WTC11 (cell line): ENCODE results near the gene MESP2.

Experiments used
- MXD4 ChIP-seq: fragments of 250-450 bp; sonication (Bioruptor Pico); IDR thresholded peaks from 2 replicates; pipeline ENCODE4 v1.8.0; 2021; ENCODE audit warnings: mild to moderate bottlenecking, moderate library complexity, borderline replicate concordance
- NFATC4 ChIP-seq: fragments of 250-450 bp; sonication (Bioruptor Pico); IDR thresholded peaks from 2 replicates; pipeline ENCODE4 v1.9.0; 2021; ENCODE audit warnings: mild to moderate bottlenecking
- PRRX2 ChIP-seq: fragments of 250-450 bp; sonication (Bioruptor Pico); IDR thresholded peaks from 2 replicates; pipeline ENCODE4 v1.8.0; 2021; ENCODE audit warnings: mild to moderate bottlenecking
- SMAD3 ChIP-seq: sonication (generic); formaldehyde crosslinking; IDR thresholded peaks from 2 replicates; pipeline ENCODE4 v1.8.0; 2022; ENCODE audit warnings: missing genetic modification reagents, mild to moderate bottlenecking, borderline replicate concordance
- SP1 ChIP-seq: sonication (generic); formaldehyde crosslinking; conservative IDR thresholded peaks from 2 replicates; pipeline ENCODE4 v1.8.1; 2022; ENCODE audit warnings: missing genetic modification reagents
- ZNF138 ChIP-seq: sonication (generic); formaldehyde crosslinking; conservative IDR thresholded peaks from 2 replicates; pipeline ENCODE4 v1.8.1; 2022; ENCODE audit warnings: mild to moderate bottlenecking, moderate library complexity, missing genetic modification reagents
- ZNF671 ChIP-seq: fragments of 250-450 bp; sonication (Bioruptor Pico); IDR thresholded peaks from 2 replicates; pipeline ENCODE4 v1.8.0; 2021; ENCODE audit warnings: mild to moderate bottlenecking
- TF ChIP-seq, protein P1 (sequence below): fragments of 200-600 bp; IDR thresholded peaks from 2 replicates; pipeline ENCODE4 v1.8.0; 2022; ENCODE audit warnings: antibody characterized with exemption
- TF ChIP-seq, protein P2 (sequence below): sonication (generic); formaldehyde crosslinking; IDR thresholded peaks from 2 replicates; pipeline ENCODE4 v1.8.0; 2022; ENCODE audit warnings: mild to moderate bottlenecking, missing genetic modification reagents
- TF ChIP-seq, protein P3 (sequence below): sonication (generic); formaldehyde crosslinking; IDR thresholded peaks from 2 replicates; pipeline ENCODE4 v1.8.0; 2022; ENCODE audit warnings: mild to moderate bottlenecking, missing genetic modification reagents
- TF ChIP-seq, protein P4 (sequence below): sonication (generic); formaldehyde crosslinking; IDR thresholded peaks from 2 replicates; pipeline ENCODE4 v1.8.0; 2023; ENCODE audit warnings: missing genetic modification reagents
- TF ChIP-seq, protein P5 (sequence below): fragments of 250-450 bp; sonication (Bioruptor Pico); IDR thresholded peaks from 2 replicates; pipeline ENCODE4 v1.9.0; 2021; ENCODE audit warnings: moderate library complexity, mild to moderate bottlenecking, inconsistent platforms, borderline replicate concordance
- TF ChIP-seq, protein P6 (sequence below): sonication (generic); formaldehyde crosslinking; IDR thresholded peaks from 2 replicates; pipeline ENCODE4 v1.8.1; 2022; ENCODE audit warnings: low read depth, missing genetic modification reagents, borderline replicate concordance

DNA sequence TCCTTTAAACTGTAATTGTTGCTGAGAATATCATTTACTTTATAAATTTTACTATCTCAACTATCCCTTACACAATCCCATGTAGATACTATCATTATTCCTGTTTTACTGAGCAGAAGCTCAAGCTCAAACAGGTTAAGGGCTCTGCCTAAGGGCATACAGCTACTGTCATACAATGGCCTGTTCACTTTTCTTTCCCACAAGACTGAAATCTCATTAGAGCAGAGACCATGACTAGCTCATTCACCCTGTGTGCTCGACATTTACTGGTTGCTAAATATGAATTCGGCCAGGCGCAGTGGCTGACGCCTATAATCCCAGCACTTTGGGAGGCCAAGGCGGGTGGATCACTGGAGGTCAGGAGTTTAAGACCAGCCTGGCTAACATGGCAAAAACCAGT lies 1.6 kb upstream of the MESP2 start:
- TF ChIP-seq SP1 (CRISPR knock-in tag) = no peak
- TF ChIP-seq, protein P1, sequence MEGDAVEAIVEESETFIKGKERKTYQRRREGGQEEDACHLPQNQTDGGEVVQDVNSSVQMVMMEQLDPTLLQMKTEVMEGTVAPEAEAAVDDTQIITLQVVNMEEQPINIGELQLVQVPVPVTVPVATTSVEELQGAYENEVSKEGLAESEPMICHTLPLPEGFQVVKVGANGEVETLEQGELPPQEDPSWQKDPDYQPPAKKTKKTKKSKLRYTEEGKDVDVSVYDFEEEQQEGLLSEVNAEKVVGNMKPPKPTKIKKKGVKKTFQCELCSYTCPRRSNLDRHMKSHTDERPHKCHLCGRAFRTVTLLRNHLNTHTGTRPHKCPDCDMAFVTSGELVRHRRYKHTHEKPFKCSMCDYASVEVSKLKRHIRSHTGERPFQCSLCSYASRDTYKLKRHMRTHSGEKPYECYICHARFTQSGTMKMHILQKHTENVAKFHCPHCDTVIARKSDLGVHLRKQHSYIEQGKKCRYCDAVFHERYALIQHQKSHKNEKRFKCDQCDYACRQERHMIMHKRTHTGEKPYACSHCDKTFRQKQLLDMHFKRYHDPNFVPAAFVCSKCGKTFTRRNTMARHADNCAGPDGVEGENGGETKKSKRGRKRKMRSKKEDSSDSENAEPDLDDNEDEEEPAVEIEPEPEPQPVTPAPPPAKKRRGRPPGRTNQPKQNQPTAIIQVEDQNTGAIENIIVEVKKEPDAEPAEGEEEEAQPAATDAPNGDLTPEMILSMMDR = no peak
- no peak for TF ChIP-seq ZNF138 (CRISPR knock-in tag)
- TF ChIP-seq, protein P2, sequence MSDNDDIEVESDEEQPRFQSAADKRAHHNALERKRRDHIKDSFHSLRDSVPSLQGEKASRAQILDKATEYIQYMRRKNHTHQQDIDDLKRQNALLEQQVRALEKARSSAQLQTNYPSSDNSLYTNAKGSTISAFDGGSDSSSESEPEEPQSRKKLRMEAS (CRISPR knock-in tag) = no peak
- TF ChIP-seq NFATC4 (CRISPR knock-in tag) = no peak
- TF ChIP-seq, protein P3, sequence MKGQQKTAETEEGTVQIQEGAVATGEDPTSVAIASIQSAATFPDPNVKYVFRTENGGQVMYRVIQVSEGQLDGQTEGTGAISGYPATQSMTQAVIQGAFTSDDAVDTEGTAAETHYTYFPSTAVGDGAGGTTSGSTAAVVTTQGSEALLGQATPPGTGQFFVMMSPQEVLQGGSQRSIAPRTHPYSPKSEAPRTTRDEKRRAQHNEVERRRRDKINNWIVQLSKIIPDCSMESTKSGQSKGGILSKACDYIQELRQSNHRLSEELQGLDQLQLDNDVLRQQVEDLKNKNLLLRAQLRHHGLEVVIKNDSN = no peak
- no peak for TF ChIP-seq PRRX2 (CRISPR knock-in tag)
- no peak for TF ChIP-seq ZNF671 (CRISPR knock-in tag)
- TF ChIP-seq MXD4 (CRISPR knock-in tag) = no peak
- TF ChIP-seq, protein P4, sequence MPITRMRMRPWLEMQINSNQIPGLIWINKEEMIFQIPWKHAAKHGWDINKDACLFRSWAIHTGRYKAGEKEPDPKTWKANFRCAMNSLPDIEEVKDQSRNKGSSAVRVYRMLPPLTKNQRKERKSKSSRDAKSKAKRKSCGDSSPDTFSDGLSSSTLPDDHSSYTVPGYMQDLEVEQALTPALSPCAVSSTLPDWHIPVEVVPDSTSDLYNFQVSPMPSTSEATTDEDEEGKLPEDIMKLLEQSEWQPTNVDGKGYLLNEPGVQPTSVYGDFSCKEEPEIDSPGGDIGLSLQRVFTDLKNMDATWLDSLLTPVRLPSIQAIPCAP = no peak
- no peak for TF ChIP-seq SMAD3
- TF ChIP-seq, protein P5, sequence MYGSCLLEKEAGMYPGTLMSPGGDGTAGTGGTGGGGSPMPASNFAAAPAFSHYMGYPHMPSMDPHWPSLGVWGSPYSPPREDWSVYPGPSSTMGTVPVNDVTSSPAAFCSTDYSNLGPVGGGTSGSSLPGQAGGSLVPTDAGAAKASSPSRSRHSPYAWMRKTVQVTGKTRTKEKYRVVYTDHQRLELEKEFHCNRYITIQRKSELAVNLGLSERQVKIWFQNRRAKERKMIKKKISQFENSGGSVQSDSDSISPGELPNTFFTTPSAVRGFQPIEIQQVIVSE (CRISPR knock-in tag) = no peak
- TF ChIP-seq, protein P6, sequence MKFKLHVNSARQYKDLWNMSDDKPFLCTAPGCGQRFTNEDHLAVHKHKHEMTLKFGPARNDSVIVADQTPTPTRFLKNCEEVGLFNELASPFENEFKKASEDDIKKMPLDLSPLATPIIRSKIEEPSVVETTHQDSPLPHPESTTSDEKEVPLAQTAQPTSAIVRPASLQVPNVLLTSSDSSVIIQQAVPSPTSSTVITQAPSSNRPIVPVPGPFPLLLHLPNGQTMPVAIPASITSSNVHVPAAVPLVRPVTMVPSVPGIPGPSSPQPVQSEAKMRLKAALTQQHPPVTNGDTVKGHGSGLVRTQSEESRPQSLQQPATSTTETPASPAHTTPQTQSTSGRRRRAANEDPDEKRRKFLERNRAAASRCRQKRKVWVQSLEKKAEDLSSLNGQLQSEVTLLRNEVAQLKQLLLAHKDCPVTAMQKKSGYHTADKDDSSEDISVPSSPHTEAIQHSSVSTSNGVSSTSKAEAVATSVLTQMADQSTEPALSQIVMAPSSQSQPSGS (CRISPR knock-in tag) = no peak
